Left ventricle myocardium inferior (tissue), 1 donor: ENCODE results near the gene POLRMT. TPM values are rescaled to one million over a fixed set of nuclear protein-coding genes. Genes with fewer than 3 reads are reported as not detected.

Experiments
- DNase-seq: peaks from one replicate; pipeline ENCODE4 v3.0.0-alpha.2; 2020
- H3K27ac ChIP-seq: fragments of 200-600 bp; replicated peaks from 2 replicates; pipeline ENCODE4 v1.8.0; 2021
- H3K27me3 ChIP-seq: fragments of 200-600 bp; 2 replicates; pipeline ENCODE4 v1.8.0; 2021; ENCODE audit warnings: low read depth
- H3K36me3 ChIP-seq: fragments of 200-600 bp; 2 replicates; pipeline ENCODE4 v1.8.0; 2021
- H3K4me1 ChIP-seq: fragments of 200-600 bp; 2 replicates; pipeline ENCODE4 v1.8.0; 2021
- H3K4me3 ChIP-seq: fragments of 200-600 bp; 2 replicates; pipeline ENCODE4 v1.8.0; 2021; ENCODE audit warnings: mild to moderate bottlenecking, moderate library complexity
- H3K9me3 ChIP-seq: fragments of 200-600 bp; replicated peaks from 2 replicates; pipeline ENCODE4 v1.8.0; 2021
- CTCF ChIP-seq: fragments of 200-600 bp; IDR thresholded peaks from 2 replicates; pipeline ENCODE4 v1.8.0; 2021; ENCODE audit warnings: antibody characterized with exemption, mild to moderate bottlenecking, borderline replicate concordance
- intact Hi-C: fragments of 100-400 bp; cut with micrococcal nuclease; formaldehyde crosslinking; loops from one replicate; pipeline ENCODE4 v1.11.0; 2022
- total RNA-seq: library from RNA; stranded (reverse); fragmentation: NEBNext Ultra II Directional; extraction: Animal tissue kit (Norgen Biotek cat#: 25700); gene quantifications from one replicate; pipeline ENCODE4 v1.2.1, GENCODE V29; 2021
- donor health status: DM: no; HTN: yes; CAD: no; lungs with severe emphysema.

The POLRMT gene
- total RNA-seq, 1 donor from 2014 or later = 54.3 TPM

- no peak for DNase-seq
- intact Hi-C loops = no loop called here
- Histone ChIP-seq H3K4me1 (peaks cover 9% of the 10 kb centered on the region), H3K4me3 (no peak overlapping the region), H3K27ac (peak overlapping the region; percentile 58), H3K9me3 (no peaks in the 10 kb centered on the region), H3K27me3 (no peaks in the 10 kb centered on the region), H3K36me3 (no peaks in the 10 kb centered on the region)
- no peak for TF ChIP-seq CTCF
These were observed 30.7 kb downstream of the POLRMT start for GRCh38 chr19:602391-603301.

- Histone ChIP-seq H3K36me3 (no peaks in the 10 kb centered on the region), H3K4me1 (peaks cover 9% of the 10 kb centered on the region), H3K9me3 (no peaks in the 10 kb centered on the region), H3K27me3 (peaks cover 3% of the 10 kb centered on the region), H3K4me3 (no peak overlapping the region), H3K27ac (peak overlapping the region; percentile 19)
- no peak for DNase-seq
- intact Hi-C loops = no loop called here
- TF ChIP-seq CTCF = no peak
These were observed 31.5 kb downstream of the POLRMT start for GRCh38 chr19:601790-602189.

- intact Hi-C loops = no loop called here
These were observed 32.0 kb downstream of the POLRMT start for GRCh38 chr19:601310-601709.

GRCh38 chr19:597406-598315 is 35.7 kb downstream of the POLRMT start:
- no peak for TF ChIP-seq CTCF

More at GRCh38 chr19:601310-601709, 32.0 kb downstream of the POLRMT start:
- no peak for DNase-seq
- no peak overlapping the region for H3K4me3 ChIP-seq
- H3K27me3 ChIP-seq = peaks cover 8% of the 10 kb centered on the region
- H3K36me3 ChIP-seq = no peaks in the 10 kb centered on the region
- H3K9me3 ChIP-seq = no peaks in the 10 kb centered on the region
- TF ChIP-seq CTCF = no peak
- H3K27ac ChIP-seq = peak overlapping the region; percentile 19
- peaks cover 9% of the 10 kb centered on the region for H3K4me1 ChIP-seq

GRCh38 chr19:596263-596655 is 37.1 kb downstream of the POLRMT start:
- TF ChIP-seq CTCF = no peak
- no peaks in the 10 kb centered on the region for H3K36me3 ChIP-seq
- no peak overlapping the region for H3K4me3 ChIP-seq
- no peak overlapping the region for H3K27ac ChIP-seq
- peaks cover 6% of the 10 kb centered on the region for H3K4me1 ChIP-seq
- intact Hi-C loops = no loop called here
- no peak for DNase-seq
- no peaks in the 10 kb centered on the region for H3K9me3 ChIP-seq
- peaks cover 30% of the 10 kb centered on the region for H3K27me3 ChIP-seq

More at GRCh38 chr19:597406-598315, 35.7 kb downstream of the POLRMT start:
- no peak overlapping the region for H3K4me3 ChIP-seq
- peaks cover 16% of the 10 kb centered on the region for H3K27me3 ChIP-seq
- no peak for DNase-seq
- H3K36me3 ChIP-seq = no peaks in the 10 kb centered on the region
- intact Hi-C loops = no loop called here
- H3K9me3 ChIP-seq = no peaks in the 10 kb centered on the region
- H3K4me1 ChIP-seq = peaks cover 5% of the 10 kb centered on the region
- H3K27ac ChIP-seq = no peak overlapping the region
